ENCODE results near the gene MTR.
"Not testable (repeated sequence)": the region's sequence is repeated elsewhere in the genome, so short reads cannot be mapped to it uniquely, and the experiment has no call there.

Gene MTR

GRCh38 chr1:236865818-236866155, 70.7 kb downstream of the MTR start:
- no peak for DNase-seq

- no peak for DNase-seq
Measured at GRCh38 chr1:236868625-236869467, 73.8 kb downstream of the MTR start.

GRCh38 chr1:236869911-236870310, 74.8 kb downstream of the MTR start:
- DNase-seq = no peak

GRCh38 chr1:236870721-236871120, 75.6 kb downstream of the MTR start:
- DNase-seq = no peak

- DNase-seq = no peak
Measured at GRCh38 chr1:236872075-236872666, 77.1 kb downstream of the MTR start.

- no peak for DNase-seq
Measured at GRCh38 chr1:236875975-236876374, 80.9 kb downstream of the MTR start.

GRCh38 chr1:236877661-236878060, 82.6 kb downstream of the MTR start:
- no peak for DNase-seq

DNA sequence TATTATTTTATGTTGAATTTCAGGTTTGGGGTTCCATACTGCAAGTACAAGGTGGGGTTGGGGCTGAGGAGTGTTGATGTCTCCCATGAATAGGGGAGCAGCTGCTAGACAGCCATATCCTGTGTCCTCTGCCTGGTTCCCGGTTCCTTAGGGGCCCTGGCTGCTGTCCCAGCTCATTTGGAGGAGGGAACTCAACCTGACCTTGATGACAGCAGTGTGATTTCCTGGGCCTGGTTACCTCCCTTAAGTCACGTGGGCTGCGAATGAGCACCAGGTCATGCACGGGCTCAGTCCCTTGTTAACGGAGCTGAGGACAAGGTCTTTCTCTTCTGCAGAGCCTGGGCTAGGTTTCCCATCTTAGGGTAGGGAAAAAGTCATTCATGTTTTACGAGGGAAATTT, 85.1 kb downstream of the MTR start:
- no peak for DNase-seq

GRCh38 chr1:236882678-236883077, 87.6 kb downstream of the MTR start:
- DNase-seq = no peak

DNA sequence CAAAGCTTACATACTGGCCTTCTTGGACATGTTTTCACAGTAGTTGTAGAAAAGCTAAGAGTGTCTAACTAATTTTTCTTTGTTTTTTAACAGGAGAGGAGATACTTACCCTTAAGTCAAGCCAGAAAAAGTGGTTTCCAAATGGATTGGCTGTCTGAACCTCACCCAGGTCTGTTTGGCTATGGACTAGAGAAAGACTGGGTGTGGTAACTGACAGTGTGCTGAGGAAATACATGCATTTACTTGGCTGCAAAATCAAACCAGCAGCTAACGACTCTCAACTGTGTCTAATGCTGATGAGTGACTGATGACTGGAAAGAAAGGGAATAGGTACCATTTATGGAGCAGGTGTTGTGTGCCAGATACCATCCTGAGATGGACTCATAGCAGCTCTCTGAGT, 91.1 kb downstream of the MTR start:
- no peak for DNase-seq

- DNase-seq = no peak
Measured at GRCh38 chr1:236887081-236887480, 92.0 kb downstream of the MTR start.

GRCh38 chr1:236888126-236888525, 93.0 kb downstream of the MTR start:
- DNase-seq = peak; percentile 58

GRCh38 chr1:236888903-236889302, 93.8 kb downstream of the MTR start:
- DNase-seq = peak; percentile 2

- no peak for DNase-seq
Measured at GRCh38 chr1:236890152-236891056, 95.3 kb downstream of the MTR start.

- DNase-seq = no peak
Measured at GRCh38 chr1:236893626-236894545, 98.8 kb downstream of the MTR start.

- DNase-seq = no peak
Measured at GRCh38 chr1:236895665-236896387, 100.7 kb downstream of the MTR start.

DNA sequence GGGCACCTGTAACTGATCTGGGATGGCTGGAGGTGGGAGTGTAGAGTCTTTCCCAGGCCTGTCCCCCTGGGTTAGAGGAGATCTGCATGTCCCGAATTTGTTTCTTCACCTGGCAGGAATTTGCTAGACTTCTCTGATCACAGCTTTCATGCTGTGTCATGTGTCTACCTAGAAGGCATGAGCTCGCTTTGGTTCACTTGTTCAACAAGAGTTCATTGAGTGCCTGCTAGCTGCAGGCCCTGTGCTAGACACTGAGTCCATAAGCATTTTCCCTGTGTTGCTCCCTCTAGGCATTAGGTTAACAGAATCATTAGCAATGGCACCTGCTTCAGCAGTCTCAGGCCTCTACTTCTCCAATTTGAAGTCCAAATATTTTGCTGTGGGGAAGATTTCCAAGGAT, 101.6 kb downstream of the MTR start:
- DNase-seq = no peak

DNA sequence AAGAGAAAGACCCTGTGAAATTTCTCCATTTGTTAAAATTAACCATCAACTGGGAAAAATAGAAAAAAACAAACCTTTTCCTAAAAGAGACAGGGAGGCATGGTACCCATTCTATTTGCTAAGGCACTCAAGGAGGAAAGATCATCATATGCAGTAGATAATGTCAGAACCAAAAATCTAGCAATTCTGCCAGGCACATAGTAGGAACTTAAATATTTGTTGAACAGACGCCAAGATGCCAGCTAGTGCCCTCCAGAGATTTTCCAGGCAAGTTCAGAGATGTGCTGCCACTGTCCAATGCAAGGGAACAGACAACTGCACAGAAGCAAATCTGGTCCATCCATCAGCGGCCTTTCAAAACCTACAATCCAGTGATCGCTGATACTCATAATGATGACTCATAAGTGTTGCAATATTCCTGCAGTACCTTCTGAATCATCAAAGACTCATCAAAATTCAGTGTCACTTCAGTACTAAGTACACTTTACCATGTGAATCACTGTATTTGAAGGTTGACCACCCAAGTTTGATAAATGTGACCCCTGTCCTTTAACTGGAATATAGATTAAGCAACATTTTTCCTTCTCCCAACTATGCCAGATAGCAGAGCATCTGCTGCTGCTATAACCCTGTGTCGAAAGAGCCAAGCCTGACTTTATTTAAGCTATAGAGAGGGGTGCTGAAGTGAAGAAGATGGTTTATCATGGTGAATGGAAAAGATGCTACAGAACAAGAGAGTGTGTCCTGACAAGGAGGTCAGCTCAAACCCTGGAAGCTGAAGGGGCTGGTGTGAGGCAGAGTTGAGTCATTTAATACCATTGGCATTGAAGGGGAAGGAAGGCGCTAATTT, 110.0 kb downstream of the MTR start:
- DNase-seq = no peak

- DNase-seq = peak; percentile 91
Measured at GRCh38 chr1:236907205-236907604, 112.1 kb downstream of the MTR start.

- no peak for DNase-seq
Measured at GRCh38 chr1:236908669-236909068, 113.6 kb downstream of the MTR start.

GRCh38 chr1:236911047-236911446, 116.0 kb downstream of the MTR start:
- not testable (repeated sequence) for DNase-seq

Data from DMS 273 treated with DMSO at 0.1 percent for 48 hours (cell line).